GM21825 (cell line): ENCODE measurements around the gene EIF1AX.

Experiments
- ATAC-seq: cut with Tn5 transposase; IDR thresholded peaks from one replicate; pipeline ENCODE4 v1.9.1; 2021; ENCODE audit warnings: mild to moderate bottlenecking, moderate library complexity; ENCODE audit not compliant: unreplicated experiment

The EIF1AX gene

GRCh38 chrX:20127440-20127839 is 14.2 kb downstream of the EIF1AX start:
- ATAC-seq = peak; percentile 54

GRCh38 chrX:20126833-20127232 is 14.8 kb downstream of the EIF1AX start:
- ATAC-seq = peak; percentile 49

- ATAC-seq = no peak
Measured at GRCh38 chrX:20124964-20125363, 16.7 kb downstream of the EIF1AX start.

GRCh38 chrX:20118065-20118824 is 23.4 kb downstream of the EIF1AX start:
- no peak for ATAC-seq

- no peak for ATAC-seq
Measured at GRCh38 chrX:20116577-20117240, 24.9 kb downstream of the EIF1AX start, which contains the start of gene MAP7D2. Gene MAP7D2 (minus strand): TSS chrX:20116907. CDS start chrX:20116879, 28 bp downstream.

- ATAC-seq = no peak
Measured at GRCh38 chrX:20116087-20116576, 25.5 kb downstream of the EIF1AX start.

GRCh38 chrX:20112022-20112774 is 29.4 kb downstream of the EIF1AX start:
- ATAC-seq = no peak

- no peak for ATAC-seq
Measured at GRCh38 chrX:20111271-20111670, 30.4 kb downstream of the EIF1AX start.

GRCh38 chrX:20101934-20102581 is 39.6 kb downstream of the EIF1AX start:
- ATAC-seq = no peak

- ATAC-seq = no peak
Measured at GRCh38 chrX:20091499-20091898, 50.1 kb downstream of the EIF1AX start.

- ATAC-seq = no peak
Measured at GRCh38 chrX:20089845-20090244, 51.8 kb downstream of the EIF1AX start.

- ATAC-seq = no peak
Measured at GRCh38 chrX:20080277-20080676, 61.4 kb downstream of the EIF1AX start.
